MM.1S (cell line): ENCODE measurements around the gene KLHL12.
"Not testable (repeated sequence)": the region's sequence is repeated elsewhere in the genome, so short reads cannot be mapped to it uniquely, and the experiment has no call there.

Source experiments
- EZH2 ChIP-seq: fragments of 300-600 bp; sonication (generic); optimal IDR thresholded peaks from 2 replicates; pipeline ENCODE3; 2017; ENCODE audit warnings: low read depth, mild to moderate bottlenecking, antibody characterized with exemption, low read length, mixed read lengths
- EZH2phosphoT487 ChIP-seq: fragments of 300-600 bp; sonication (generic); IDR thresholded peaks from 2 replicates; pipeline ENCODE4 v1.6.1; 2018; ENCODE audit warnings: antibody characterized with exemption, low read length
- TF ChIP-seq, protein P1 (sequence below): fragments of 300-600 bp; sonication (generic); IDR thresholded peaks from 2 replicates; pipeline ENCODE4 v1.5.1; 2016; ENCODE audit warnings: antibody characterized with exemption, low read length, mixed read lengths

- not testable (repeated sequence) for TF ChIP-seq EZH2, EZH2phosphoT487
- TF ChIP-seq, protein P1, sequence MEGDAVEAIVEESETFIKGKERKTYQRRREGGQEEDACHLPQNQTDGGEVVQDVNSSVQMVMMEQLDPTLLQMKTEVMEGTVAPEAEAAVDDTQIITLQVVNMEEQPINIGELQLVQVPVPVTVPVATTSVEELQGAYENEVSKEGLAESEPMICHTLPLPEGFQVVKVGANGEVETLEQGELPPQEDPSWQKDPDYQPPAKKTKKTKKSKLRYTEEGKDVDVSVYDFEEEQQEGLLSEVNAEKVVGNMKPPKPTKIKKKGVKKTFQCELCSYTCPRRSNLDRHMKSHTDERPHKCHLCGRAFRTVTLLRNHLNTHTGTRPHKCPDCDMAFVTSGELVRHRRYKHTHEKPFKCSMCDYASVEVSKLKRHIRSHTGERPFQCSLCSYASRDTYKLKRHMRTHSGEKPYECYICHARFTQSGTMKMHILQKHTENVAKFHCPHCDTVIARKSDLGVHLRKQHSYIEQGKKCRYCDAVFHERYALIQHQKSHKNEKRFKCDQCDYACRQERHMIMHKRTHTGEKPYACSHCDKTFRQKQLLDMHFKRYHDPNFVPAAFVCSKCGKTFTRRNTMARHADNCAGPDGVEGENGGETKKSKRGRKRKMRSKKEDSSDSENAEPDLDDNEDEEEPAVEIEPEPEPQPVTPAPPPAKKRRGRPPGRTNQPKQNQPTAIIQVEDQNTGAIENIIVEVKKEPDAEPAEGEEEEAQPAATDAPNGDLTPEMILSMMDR: not testable (repeated sequence)
These were observed 23.2 kb downstream of the KLHL12 start for GRCh38 chr1:202903808-202904207.
